IMR-90 (cell line): ENCODE measurements around the gene NEDD4L. TPM values are rescaled to one million over a fixed set of nuclear protein-coding genes. Genes with fewer than 3 reads are reported as not detected.

Experiments used
- ATAC-seq: fragments of 200-7000 bp; cut with Tn5 transposase; 2 replicates; pipeline ENCODE4 v1.9.1; 2020; ENCODE audit warnings: low read depth, mild to moderate bottlenecking, moderate library complexity
- BruUV-seq: library from RNA; stranded (reverse); fragments of 400-500 nt; replicated peaks from 2 replicates; lab custom pipeline; 2021; lab: Mats Ljungman, UMichigan
- CTCF ChIA-PET: fragments of 300-600 bp; formaldehyde crosslinking; extraction: SDS; loops from one replicate; lab custom pipeline; 2021; ENCODE audit warnings: antibody characterized with exemption; lab: Yijun Ruan, JAX
- POLR2A ChIA-PET: fragments of 300-600 bp; sonication (Branson Sonifier 250); formaldehyde crosslinking; loops from one replicate; lab custom pipeline; 2022; ENCODE audit warnings: antibody characterized with exemption; ENCODE audit not compliant: unreplicated experiment; lab: Charles Lee
- DNase-seq: peaks from one replicate; pipeline ENCODE4 v3.0.0; 2013
- H2AFZ ChIP-seq: replicated peaks from 2 replicates; pipeline ENCODE3; 2013; ENCODE audit warnings: low read length, mild to moderate bottlenecking; ENCODE audit not compliant: poor library complexity
- H2AK5ac ChIP-seq: 2 replicates; pipeline ENCODE4 v1.6.1; 2013; ENCODE audit warnings: low read depth, low read length, inconsistent platforms
- H2AK9ac ChIP-seq: replicated peaks from 2 replicates; pipeline ENCODE3; 2013; ENCODE audit warnings: mild to moderate bottlenecking, low read depth, low read length, moderate library complexity; ENCODE audit not compliant: poor library complexity
- H2BK120ac ChIP-seq: 2 replicates; pipeline ENCODE4 v1.6.1; 2013; ENCODE audit warnings: low read depth, low read length, inconsistent platforms
- H2BK15ac ChIP-seq: 3 replicates; pipeline ENCODE4 v1.6.1; 2013; ENCODE audit warnings: low read depth, low read length, inconsistent platforms
- H2BK20ac ChIP-seq: 2 replicates; pipeline ENCODE4 v1.6.1; 2013; ENCODE audit warnings: low read depth, mild to moderate bottlenecking, inconsistent platforms, low read length, moderate library complexity
- H2BK5ac ChIP-seq: 2 replicates; pipeline ENCODE4 v1.6.1; 2013; ENCODE audit warnings: mild to moderate bottlenecking, low read depth, low read length, inconsistent platforms; ENCODE audit not compliant: poor library complexity, severe bottlenecking
- H3K14ac ChIP-seq: replicated peaks from 2 replicates; pipeline ENCODE4 v1.6.1; 2013; ENCODE audit warnings: low read depth, low read length, inconsistent platforms
- H3K18ac ChIP-seq: 2 replicates; pipeline ENCODE4 v1.6.1; 2013; ENCODE audit warnings: low read depth, low read length, control low read depth
- H3K23ac ChIP-seq: 2 replicates; pipeline ENCODE4 v1.6.1; 2013; ENCODE audit warnings: low read depth, low read length, inconsistent platforms
- H3K27ac ChIP-seq: 2 replicates; pipeline ENCODE4 v1.5.1; 2013; ENCODE audit warnings: mild to moderate bottlenecking, control low read depth, low read length; ENCODE audit not compliant: insufficient read depth
- H3K27me3 ChIP-seq: 2 replicates; pipeline ENCODE4 v1.6.1; 2013; ENCODE audit warnings: low read length; ENCODE audit not compliant: control insufficient read depth, insufficient read depth
- H3K36me3 ChIP-seq: 2 replicates; pipeline ENCODE4 v1.6.1; 2013; ENCODE audit warnings: low read length, mixed read lengths; ENCODE audit not compliant: control insufficient read depth, insufficient read depth
- H3K4ac ChIP-seq: 2 replicates; pipeline ENCODE4 v1.6.1; 2013; ENCODE audit warnings: low read depth, low read length, inconsistent platforms
- H3K4me1 ChIP-seq: 2 replicates; pipeline ENCODE4 v1.6.1; 2013; ENCODE audit warnings: low read length, mixed read lengths; ENCODE audit not compliant: control insufficient read depth, insufficient read depth
- H3K4me2 ChIP-seq: 2 replicates; pipeline ENCODE4 v1.6.1; 2013; ENCODE audit warnings: low read depth, mild to moderate bottlenecking, control low read depth, low read length, moderate library complexity
- H3K4me3 ChIP-seq: 2 replicates; pipeline ENCODE4 v1.5.1; 2013; ENCODE audit warnings: low read depth, mild to moderate bottlenecking, control low read depth, low read length, moderate library complexity; ENCODE audit not compliant: insufficient read depth
- H3K56ac ChIP-seq: 2 replicates; pipeline ENCODE4 v1.6.1; 2013; ENCODE audit warnings: low read length, inconsistent platforms; ENCODE audit not compliant: insufficient read depth; ENCODE audit errors: extremely low read depth
- H3K79me1 ChIP-seq, 2 experiments: 2 replicates each; pipeline ENCODE4 v1.6.1; 2013; ENCODE audit warnings: low read length in 2 of 2, inconsistent platforms in 1 of 2, low read depth in 1 of 2
- H3K9ac ChIP-seq: 2 replicates; pipeline ENCODE4 v1.6.1; 2013; ENCODE audit warnings: low read depth, low read length, control low read depth
- H3K9me1 ChIP-seq: 2 replicates; pipeline ENCODE4 v1.6.1; 2013; ENCODE audit warnings: low read length, inconsistent platforms; ENCODE audit not compliant: insufficient read depth
- H3K9me3 ChIP-seq: 2 replicates; pipeline ENCODE4 v1.6.1; 2013; ENCODE audit warnings: low read length; ENCODE audit not compliant: control insufficient read depth, insufficient read depth
- H4K20me1 ChIP-seq: 2 replicates; pipeline ENCODE4 v1.6.1; 2013; ENCODE audit warnings: low read length, inconsistent platforms; ENCODE audit not compliant: insufficient read depth
- H4K5ac ChIP-seq: 2 replicates; pipeline ENCODE4 v1.6.1; 2013; ENCODE audit warnings: mild to moderate bottlenecking, low read depth, low read length, control low read depth
- H4K8ac ChIP-seq, 2 experiments: 2 replicates each; pipeline ENCODE4 v1.6.1; 2013; ENCODE audit warnings: low read depth in 2 of 2, low read length in 2 of 2, control low read depth in 1 of 2, inconsistent platforms in 1 of 2
- H4K91ac ChIP-seq: 2 replicates; pipeline ENCODE4 v1.6.1; 2013; ENCODE audit warnings: low read depth, low read length, inconsistent platforms; ENCODE audit not compliant: insufficient read depth
- POLR2A ChIP-seq: IDR thresholded peaks from 2 replicates; pipeline ENCODE4 v1.6.1; 2012; ENCODE audit warnings: mild to moderate bottlenecking, low read depth, low read length
- RCOR1 ChIP-seq: IDR thresholded peaks from 2 replicates; pipeline ENCODE4 v1.6.1; 2012; ENCODE audit warnings: mild to moderate bottlenecking, low read length, improper control_type of control experiment; ENCODE audit not compliant: insufficient replicate concordance
- WGBS, 2 experiments: methylation state at CpG; one replicate each; pipeline versions ENCODE4 v1.1.5 to v1.1.7; 2013; ENCODE audit warnings: missing lambda C conversion rate in 2 of 2; ENCODE audit not compliant: insufficient read length in 1 of 2; ENCODE audit errors: extremely low coverage in 2 of 2; 5-methylcytosine and 5-hydroxymethylcytosine counted together
- dilution Hi-C: fragments of 300-500 bp; cut with HindIII; formaldehyde crosslinking; loops from one replicate; pipeline ENCODE4 v1.14.3; 2018; ENCODE audit warnings: low sequenced_read_pairs; ENCODE audit not compliant: unreplicated experiment
- in situ Hi-C: fragments of 300-500 bp; cut with MboI; formaldehyde crosslinking; loops from 3 replicates; pipeline ENCODE4 v1.14.3; 2019; ENCODE audit warnings: low sequenced_read_pairs, inconsistent platforms, mixed read lengths
- intact Hi-C: fragments of 100-400 bp; cut with micrococcal nuclease; formaldehyde crosslinking; loops from 2 replicates; pipeline ENCODE4 v1.10.0; 2022
- polyA plus RNA-seq, 3 experiments: library from polyadenylated mRNA; depleted of rRNA; stranded (reverse); fragments of >200 nt; gene quantifications; 2 replicates each; pipeline ENCODE4 v1.2.3, GENCODE V29; 2012; ENCODE audit warnings: low replicate concordance in 1 of 3
- total RNA-seq: library from RNA; depleted of rRNA; stranded (reverse); fragments of >200 nt; gene quantifications from 2 replicates; pipeline ENCODE4 v1.2.3, GENCODE V29; 2012

Gene NEDD4L
- total and polyA plus RNA-seq, 2 of the 4 experiments (the other 2 are of a cell fraction): 10.0 to 10.9 TPM

DNA sequence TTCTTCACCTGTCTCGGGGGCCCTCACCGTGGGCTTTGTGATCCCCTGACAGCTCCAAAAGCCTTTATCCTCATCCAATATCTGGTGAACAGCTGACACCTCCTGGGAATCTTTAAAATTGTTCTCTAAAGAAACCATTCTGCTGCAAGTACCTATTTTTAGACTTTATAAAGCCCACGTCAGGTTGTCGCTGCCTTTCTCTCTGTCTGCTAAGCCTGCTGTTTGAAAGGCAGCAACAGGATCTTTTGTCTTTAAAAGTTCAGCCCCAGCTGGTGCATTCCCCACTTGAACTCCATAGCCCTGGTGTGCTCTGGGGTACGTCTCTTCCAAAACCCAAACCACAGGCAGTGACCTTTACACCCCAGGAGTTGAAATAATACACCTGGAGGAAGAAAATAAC is 145.0 kb downstream of the NEDD4L start:
- Histone ChIP-seq H3K4ac (no peak overlapping the region; the same call in 1 of the 2 replicates), H3K4me1 (peaks cover 16% of the 10 kb centered on the region), H3K14ac (no peak overlapping the region), H2AK5ac (no peak overlapping the region), H3K9me1 (peaks cover 19% of the 10 kb centered on the region), H3K79me1 (peaks cover 2 to 19% of the 10 kb centered on the region in 2 experiments; a peak in 2 of 4 replicates), H4K8ac (no peak overlapping the region), H3K36me3 (no peaks in the 10 kb centered on the region), H3K56ac (no peak overlapping the region), H3K27me3 (no peaks in the 10 kb centered on the region), H3K4me2 (no peak overlapping the region), H3K27ac (no peak overlapping the region), H2BK20ac (no peak overlapping the region), H2BK120ac (no peak overlapping the region), H3K18ac (no peak overlapping the region), H2BK15ac (no peak overlapping the region), H2AFZ (no peak overlapping the region), H4K5ac (no peak overlapping the region), H4K91ac (no peak overlapping the region), H3K9ac (no peak overlapping the region), H3K4me3 (no peak overlapping the region), H4K20me1 (no peaks in the 10 kb centered on the region), H3K9me3 (no peaks in the 10 kb centered on the region), H3K23ac (no peak overlapping the region), H2BK5ac (no peak overlapping the region), H2AK9ac (no peak overlapping the region)
- intact Hi-C loops (loop anchor here (5.0 kb wide), 1 partner anchor 133 kb away; no protein-coding TSS in a partner anchor), in situ Hi-C loops (no loop called here), dilution Hi-C loops (no loop called here)
- TF ChIP-seq POLR2A (no peak), RCOR1 (no peak)
- ChIA-PET POLR2A (no interaction called here), CTCF (interaction anchor here (0.6 kb wide), 1 partner anchor 236 kb away, joined by 3 read pairs; no protein-coding TSS in a partner anchor)
- WGBS, 2 experiments: 86% methylated on average over 2 of the region's 5 CpGs; no CpG with 5 or more reads in 1 of the 2 experiments
- DNase-seq: no peak
- BruUV-seq: no TSS peak
- ATAC-seq: no peak
